ENCODE measurements around the gene ZNF385D.

ZNF385D gene

DNA sequence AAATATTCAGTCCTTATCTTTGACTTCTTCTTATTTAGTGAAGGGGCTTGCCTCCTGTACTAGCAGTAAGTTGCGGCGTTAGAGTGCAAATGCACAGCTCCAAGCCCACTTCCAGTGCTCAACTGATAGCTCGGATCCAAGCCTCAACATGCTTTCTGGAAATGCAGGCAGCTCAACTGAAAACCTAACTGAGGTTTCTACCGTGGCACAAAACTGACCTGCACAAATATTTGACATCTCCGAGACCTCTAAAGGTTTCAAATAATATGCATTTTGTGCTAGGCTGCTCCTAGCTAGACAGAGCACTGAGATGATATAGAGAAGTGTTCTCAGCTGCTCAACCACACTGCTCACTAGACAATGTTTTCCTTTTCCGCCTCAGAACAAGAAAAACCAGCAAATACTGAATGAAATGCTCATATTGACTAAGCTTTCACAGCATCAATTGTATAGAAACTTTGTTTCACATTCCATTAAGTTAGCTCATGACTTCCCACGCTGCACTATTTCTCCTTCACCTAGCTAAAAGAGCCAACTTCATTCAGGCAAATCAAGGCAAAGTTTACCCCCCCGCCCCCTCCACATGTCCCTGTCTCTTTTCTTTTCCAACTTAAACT is 822 bp downstream of the ZNF385D start:
- DNase-seq (ENCODE audit: low read depth), result no peak

DNA sequence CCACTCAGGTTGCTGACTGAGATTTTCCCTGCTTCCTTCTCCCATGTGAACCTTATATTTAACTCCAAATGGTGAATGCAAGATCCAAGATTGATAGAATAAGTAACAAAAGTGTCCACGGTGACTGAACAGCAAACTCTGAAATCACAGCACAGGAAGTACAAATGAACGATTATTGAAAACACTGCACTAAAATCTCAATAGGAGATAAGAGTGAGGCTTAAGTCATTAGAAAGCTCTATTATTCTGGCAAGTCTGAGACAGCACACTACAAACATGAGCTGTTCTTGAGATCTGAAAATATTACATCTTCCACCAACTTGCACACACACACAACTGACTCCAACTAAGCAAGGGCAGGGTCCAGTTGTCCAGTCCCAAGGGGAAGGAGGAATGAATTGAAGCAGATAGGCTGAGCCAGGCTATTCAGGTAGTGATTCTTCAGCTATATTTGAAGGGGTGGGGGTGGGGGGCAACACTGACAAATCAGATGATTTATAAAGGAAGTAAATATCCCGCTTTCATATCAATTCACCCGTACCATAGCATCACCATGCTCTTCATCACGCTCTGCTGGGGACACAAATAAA is 2.9 kb downstream of the ZNF385D start:
- DNase-seq (ENCODE audit: low read depth), result no peak

DNA sequence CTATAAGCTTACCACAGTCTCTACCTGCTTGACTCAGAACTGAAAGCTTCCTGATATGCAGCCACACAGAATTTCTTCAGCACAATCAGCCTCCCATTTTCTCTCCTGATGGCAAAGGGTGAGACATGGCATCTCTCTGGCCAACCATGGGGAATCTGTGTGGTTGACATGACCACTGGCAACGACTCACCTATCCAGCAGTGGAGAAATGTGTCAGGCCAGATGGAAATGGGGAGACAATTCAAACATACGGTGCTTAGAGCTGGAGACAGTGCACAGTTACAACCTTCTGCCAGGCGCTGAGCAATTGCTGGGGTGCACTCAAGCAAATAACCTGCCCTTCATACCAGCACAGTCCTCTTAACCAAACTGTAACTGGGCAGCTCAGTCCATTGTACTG is 3.6 kb downstream of the ZNF385D start:
- DNase-seq (ENCODE audit: low read depth), result no peak

DNA sequence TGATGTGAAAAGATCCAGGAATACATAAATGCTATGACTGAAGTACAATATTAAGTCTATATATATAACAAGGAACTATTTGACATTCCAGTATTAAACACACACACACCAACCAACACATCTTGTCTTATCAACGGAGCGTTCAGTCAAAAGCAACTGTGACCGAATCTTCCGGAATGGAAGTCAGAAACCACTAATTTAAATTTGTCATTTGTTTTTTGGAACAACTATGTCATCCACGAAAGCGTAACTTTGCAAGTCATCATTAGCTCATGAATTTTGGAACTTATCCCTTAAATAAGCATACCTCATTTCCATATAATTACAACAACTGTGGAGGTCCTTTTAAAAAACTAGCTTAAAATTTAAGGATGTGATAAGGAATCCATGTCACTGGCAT is 5.0 kb downstream of the ZNF385D start:
- DNase-seq (ENCODE audit: low read depth), result no peak

DNA sequence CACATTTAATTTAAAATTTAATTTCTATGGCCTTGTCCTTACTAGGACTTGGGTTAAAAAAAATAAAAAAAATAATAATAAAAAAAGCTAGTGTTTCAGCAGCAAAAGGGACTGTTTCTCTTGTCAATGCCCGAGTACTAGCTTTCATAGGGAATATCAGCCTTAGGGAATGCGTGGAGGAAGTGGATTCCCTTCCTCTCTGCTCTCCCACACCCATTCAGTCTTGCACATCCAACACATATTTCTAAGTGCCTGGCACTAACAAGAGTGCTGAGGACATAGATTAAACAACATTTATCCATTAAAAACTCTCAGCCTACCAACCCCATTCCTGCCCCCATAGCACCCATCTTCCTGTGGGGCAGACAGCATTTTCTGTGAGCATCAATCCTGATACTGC is 6.2 kb downstream of the ZNF385D start:
- no peak for DNase-seq (ENCODE audit: low read depth)

DNA sequence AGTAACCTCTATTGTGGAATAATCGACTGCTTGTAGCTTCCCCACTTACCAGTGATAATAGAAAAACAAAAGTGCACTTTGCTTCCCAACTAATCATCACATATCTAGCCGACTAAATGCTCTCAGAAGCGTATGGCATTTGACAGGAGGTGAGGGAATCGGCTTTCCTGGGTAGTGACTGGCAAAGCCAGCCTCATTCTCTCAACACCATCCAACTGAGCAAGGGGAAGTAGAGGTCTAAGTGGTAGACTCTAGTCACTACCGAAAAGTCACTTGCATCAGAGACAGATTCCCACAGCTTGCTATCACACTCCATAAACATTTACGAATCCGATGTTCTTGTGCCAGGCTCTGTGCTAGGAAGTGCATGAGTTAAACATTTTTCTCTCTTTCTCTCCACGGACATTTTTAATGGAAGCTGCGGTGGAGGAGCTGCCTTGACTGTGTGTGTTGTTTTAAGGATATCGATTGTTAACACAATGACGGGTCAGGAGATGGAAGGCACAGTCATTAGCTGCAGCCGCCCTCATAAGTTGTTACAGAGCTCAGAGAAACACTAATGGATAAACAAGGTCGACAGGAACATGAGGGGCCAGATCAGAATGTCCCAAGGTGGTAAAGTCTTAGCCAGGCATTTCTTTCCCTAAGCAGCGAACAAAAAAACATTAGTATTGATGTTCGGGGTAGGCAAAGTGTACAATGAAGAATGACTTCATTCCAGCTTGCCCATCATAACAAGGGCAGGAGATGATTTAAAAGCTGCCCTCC is 11.9 kb downstream of the ZNF385D start:
- no peak for DNase-seq (ENCODE audit: low read depth)

DNA sequence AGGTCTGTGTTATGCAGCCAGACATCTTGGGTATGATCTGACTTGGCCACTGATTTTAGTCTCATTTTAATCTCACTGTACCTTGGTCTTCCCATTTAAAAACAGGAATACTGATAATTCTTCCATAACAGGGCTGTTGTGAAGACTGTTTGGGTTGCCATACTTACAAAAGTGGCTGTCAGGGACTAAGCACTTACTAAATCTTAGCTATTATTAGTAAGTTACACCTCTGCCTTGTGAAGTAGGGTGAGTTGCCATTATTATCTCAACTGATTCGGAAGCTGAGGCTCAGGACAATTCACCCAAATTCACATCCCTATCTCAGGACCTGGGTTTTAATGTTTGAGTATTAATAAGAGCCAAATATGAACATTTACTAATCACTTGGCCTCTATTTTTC is 12.7 kb downstream of the ZNF385D start:
- no peak for DNase-seq (ENCODE audit: low read depth)

DNA sequence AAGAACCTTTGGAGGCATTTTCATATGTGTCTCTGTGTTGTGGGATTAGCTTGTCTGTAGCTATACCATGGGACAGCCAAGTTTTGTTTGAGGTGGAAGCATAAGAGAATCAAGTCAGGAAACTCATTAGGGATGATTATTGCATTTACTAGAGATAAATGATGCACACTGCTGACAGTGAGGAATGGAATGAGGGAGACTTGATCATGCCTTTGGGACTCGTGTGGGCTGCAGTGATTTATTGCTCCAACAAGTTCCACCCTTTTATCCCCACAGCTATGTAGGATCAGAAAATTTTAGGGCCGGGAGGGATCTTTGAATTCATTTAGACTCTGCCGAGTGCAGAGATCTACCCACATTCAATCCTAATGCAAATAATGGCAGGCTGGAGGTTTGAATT is 16.3 kb downstream of the ZNF385D start:
- no peak for DNase-seq (ENCODE audit: low read depth)

DNA sequence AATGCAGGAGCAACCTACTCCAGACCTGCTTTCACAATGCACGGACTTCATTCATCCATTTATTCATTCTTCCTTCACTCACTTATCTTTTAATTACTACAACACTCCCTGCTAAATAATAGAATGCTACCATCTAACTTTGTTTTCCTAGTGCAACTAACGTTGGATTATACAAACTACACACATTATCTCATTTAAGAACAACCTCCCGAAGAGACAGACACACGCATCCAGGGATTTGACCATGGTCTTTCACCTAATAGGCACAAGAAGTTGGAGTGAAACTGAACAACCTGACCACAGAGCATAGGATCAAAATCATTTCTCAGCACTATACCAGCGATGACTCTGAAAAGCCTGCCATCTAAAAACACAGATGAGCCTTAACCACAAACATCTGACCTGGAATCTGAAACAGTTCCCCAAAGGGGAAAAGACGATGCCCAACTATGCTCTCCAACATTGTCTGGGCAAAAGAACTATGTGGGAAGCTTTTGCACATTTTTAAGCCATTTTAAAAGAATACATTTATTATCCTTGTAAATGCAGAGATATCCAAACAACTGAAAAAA is 21.0 kb downstream of the ZNF385D start:
- DNase-seq (ENCODE audit: low read depth), result no peak

DNA sequence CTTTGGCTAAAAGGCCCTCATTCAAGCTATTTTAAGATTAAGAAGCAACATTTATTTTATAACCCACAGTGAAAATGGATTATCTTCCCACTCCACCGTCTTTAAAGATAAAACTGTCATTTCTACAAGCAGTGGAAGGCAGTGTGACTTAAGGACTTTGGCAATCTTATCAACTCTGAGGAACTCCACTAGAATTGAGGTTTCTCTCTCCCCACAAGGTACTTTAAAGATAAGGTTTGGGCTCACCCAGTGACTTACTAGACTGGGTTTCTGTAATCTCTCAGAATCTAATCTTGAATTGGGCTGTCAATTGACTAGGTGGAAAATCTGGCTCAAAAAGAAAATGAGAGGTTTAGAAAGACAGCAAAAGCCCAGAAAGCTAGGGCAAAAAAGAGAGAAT is 21.7 kb downstream of the ZNF385D start:
- no peak for DNase-seq (ENCODE audit: low read depth)

DNA sequence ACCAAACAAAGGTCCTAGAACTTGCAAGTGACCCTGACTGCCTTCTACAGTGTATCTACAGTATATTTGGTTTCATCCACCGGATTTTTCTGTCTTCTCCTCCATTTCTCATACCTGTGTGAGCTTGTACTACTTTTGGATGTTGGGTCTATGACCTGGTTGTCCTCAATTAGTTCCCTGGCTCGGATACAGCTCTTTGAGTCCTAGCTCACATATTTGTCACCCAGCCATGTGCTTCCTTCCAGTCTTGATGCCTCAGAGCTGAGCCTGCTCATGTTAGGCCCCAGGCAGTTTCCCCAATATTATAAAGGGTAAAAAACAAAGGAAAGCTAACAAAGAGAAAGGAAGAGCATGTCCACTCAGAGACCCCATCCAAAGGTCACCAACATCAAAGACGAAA is 28.2 kb downstream of the ZNF385D start:
- DNase-seq (ENCODE audit: low read depth), result no peak

DNA sequence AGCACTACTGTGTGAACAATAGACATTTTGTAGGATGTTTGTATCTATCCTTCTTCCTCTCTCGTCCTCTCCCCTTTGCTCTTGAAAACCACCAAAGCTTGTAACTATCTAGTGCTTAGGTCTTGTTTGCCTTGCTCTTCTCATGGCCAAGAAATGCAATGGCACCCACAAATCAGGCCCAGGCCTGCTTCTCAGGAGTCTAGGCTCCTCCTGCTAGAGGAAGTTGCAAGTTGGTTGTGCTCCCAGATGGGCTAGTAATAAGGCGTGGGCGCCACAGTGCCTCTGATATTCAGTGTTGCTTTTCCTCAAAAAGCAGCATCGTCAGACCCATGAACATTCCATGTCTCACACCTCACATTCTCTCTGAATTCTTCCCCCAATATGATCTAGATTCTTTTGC is 28.7 kb downstream of the ZNF385D start:
- DNase-seq (ENCODE audit: low read depth), result no peak

DNA sequence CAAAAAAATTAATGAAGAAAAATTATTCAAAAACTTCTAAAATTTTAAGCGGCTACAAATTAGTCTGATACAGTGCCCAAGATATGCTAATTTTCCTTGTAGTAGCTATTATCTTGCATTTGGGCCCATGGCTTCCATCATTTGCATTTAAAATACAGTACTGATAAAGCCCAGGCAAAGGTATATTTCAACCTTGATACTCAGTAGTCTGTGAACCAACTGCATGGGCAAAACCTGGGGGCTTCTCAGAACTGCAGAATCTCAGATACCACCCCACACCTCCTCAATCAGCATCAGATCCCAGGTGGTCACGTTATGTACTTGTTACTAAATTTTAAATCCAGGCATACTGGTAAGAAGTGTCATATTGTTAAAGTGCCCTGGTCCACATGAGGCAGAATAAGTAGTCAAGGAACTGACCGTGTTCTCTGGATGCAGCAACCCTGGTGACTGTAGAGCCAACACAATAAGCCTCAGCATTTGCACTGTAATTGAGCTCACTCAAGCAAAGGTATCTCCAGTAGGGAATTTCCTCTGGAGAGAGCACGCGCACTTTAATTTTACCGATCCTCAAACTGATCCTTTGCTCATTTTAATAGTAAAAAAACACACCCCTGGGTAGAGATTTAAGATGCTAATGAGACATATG is 31.9 kb downstream of the ZNF385D start:
- no peak for DNase-seq (ENCODE audit: low read depth)

DNA sequence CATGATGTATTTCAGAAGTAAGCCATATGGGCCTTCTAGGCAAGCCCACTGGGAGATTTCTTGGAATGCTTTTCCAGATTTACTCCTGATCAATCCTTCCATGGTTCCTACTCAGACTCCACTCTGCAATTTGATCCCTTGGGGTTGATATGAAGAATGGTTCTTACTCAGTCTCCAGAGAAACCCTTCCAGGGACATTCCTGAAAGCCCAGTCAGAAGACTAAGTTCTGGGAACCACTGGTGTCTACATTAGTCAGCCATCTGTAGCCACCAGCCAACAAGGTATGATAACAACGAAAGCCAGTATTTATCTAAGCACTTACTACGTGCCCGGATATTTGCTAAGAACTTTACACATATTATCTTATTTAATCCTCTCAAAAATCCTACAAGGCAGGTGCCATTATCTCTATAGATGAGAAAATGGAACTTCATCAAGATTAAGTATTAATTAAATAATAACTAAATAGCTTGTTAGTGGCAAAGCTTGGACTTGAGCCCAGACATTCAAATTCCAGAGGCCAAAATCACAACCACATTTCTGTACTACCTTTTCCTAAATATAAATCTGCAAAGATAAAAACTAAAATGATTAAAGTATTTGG is 32.7 kb downstream of the ZNF385D start:
- no peak for DNase-seq (ENCODE audit: low read depth)

DNA sequence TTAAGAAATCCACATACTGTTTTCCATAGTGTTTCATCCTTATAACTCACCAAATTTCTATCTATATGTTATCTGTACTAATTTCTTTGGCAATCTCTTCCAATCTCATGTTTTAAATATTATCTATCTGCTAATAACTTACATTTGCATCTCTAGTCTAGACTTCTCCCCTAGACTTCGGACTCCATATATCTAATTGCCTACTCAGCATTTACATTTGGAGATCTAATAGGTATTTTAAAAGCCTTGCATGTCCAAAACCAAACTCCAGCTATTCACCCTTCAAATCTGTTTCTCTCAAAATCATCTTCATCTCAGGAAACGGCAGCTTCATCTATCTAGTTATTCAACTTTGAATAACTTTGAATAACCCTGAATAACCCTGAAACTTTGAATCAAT is 35.3 kb downstream of the ZNF385D start:
- no peak for DNase-seq (ENCODE audit: low read depth)

DNA sequence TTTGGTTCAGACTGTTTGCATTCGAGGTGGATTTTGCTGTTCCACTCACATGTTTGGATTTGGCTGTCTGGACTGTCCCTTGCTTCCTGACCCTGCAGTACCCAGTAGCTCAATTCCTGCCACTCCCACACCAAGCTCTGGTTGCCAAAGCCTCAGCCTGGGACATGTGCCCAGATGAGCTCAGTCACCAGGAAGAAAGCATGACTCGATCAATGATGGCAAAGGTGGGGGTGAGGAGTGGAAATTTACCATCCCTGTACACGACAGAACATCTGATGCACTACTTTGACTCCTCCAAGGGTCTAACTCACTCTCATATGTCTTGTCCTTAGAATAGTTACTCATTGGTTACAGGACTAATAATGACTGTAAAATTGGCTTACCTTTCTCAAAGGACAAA is 45.2 kb downstream of the ZNF385D start:
- DNase-seq (ENCODE audit: low read depth), result no peak

DNA sequence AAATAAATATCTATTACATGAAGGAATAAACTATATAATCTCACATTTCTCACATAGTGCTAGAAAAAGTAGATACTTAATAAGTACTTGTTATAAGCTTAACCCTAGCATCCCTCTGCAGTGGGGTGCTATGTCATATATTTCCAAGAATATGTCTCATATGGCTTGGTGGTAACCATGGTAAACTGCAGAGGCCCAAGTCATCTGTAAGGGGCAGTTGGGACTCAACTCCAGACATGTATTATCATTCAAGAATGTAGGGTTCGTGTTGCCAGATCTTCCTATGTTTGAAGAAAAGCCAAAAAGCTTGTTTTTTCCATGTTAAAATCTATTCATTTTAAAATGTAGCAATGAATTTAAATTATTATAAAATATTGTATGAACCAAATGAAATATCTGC is 46.2 kb downstream of the ZNF385D start:
- no peak for DNase-seq (ENCODE audit: low read depth)

DNA sequence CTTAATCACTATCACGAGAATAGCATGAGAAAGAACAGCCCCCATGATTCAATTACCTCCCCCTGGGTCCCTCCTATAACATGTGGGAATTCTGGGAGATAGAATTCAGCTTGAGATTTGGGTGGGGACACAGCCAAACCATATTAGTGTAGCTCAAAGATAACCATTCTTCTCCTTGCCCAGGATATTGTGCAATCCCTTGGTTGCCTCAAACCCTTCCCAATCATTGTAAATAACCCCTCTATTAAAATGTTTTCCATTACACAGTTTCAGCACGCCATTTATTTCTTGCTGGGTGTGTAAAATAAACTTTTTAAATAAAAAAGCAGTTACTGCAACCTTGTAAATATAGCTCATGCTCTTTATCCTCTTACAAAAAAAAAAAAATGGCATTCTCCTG is 47.7 kb downstream of the ZNF385D start:
- no peak for DNase-seq (ENCODE audit: low read depth)

DNA sequence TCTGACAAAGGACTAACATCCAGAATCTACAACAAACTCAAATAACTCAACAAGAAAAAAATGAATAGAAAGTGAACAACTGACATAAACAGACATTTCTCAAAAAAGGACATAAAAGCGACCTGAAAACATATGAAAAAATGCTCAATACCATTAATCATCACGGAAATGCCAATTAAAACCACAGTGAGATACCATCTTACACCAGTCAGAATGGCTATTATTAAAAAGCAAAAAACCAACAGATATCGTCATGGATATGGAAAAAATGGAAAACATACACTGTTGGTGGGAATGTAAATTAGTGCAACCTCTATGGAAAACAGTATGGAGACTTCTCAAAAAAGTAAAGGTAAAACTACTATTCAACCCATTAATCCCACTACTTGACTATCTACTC is 53.3 kb downstream of the ZNF385D start:
- DNase-seq (ENCODE audit: low read depth), result no peak

DNA sequence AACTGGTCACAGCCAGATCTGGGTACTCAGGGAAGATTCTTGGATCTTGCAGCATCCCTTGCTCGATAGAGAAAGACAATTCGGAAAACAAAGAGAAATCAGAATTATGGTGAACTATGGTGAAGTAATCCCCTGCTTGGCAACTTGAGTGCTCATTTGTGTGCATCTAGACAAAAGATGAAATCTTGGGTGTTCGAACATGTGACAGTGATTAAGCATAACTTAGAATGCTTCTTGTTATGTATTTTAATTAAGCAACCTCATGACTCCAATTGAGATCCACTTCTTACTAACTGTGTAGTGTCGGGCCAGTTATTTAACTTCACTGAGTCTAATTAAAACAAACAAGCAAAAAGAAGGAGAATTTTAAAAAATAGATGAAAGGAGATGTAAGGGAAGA is 56.5 kb downstream of the ZNF385D start:
- DNase-seq (ENCODE audit: low read depth), result no peak

DNA sequence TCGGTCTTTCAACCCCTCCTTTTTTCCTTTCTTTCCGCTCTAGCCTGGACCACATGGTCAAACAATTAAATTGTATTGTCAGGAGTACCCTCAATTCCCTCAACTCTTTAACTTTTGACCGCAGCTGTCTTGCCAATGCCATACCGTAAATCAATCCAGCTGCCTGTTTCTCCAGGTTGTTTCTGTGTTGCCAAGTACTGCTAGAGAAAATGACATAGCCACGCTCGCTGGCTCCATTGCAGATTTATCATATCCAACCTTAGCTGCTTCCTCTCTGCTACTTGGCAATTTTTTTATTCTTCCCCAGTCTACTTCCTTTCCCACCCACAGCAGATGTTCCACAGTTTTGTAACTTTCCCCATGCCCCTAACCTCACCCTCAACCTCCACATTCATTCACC is 60.0 kb downstream of the ZNF385D start:
- no peak for DNase-seq (ENCODE audit: low read depth)

DNA sequence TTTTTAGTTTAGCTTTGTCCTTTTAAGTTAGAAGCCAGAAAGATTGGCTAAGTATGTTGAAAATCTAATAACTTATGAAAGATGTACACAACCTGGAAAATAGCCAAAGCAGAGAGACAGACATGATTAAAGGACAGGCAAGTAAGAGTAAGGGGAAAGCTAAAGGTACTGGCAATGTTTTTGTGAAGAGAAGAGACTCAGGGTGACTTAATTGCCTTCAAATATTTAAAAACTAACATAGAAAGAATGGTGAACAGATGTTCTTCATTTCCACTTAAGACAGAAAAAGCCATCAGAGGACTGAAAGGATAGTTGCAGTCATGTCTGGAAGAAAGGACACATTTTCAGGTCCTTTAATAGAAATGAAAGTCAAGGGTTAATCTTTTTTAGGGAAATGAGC is 68.8 kb downstream of the ZNF385D start:
- no peak for DNase-seq (ENCODE audit: low read depth)

Measured in activated T-cell treated with anti-CD3 and anti-CD28 coated beads for 1 hour (primary cell).